Stimulated activated CD8-positive, alpha-beta memory T cell treated with anti-CD3 and anti-CD28 coated beads, Interleukin-4, amount 100 ng/mL, for 24 hours (primary cell): Measurements from ENCODE around the gene SPAG16.

Source experiments
- DNase-seq: peaks from one replicate; pipeline ENCODE4 v3.0.0-alpha.2; 2020; ENCODE audit warnings: low read depth

SPAG16 gene

GRCh38 chr2:213284105-213285090 lies at the start of gene SPAG16:
Gene SPAG16, plus strand, starts transcription at chr2:213284464.
- DNase-seq, result peak; percentile 97

- DNase-seq, result no peak
These were observed 49.6 kb upstream of the SPAG16 start for GRCh38 chr2:213234641-213235040.

GRCh38 chr2:213235741-213236140 lies 48.5 kb upstream of the SPAG16 start:
- DNase-seq, result no peak

GRCh38 chr2:213237251-213237650 lies 47.0 kb upstream of the SPAG16 start:
- DNase-seq, result no peak

GRCh38 chr2:213237787-213238186 lies 46.5 kb upstream of the SPAG16 start:
- no peak for DNase-seq

GRCh38 chr2:213238753-213239495 lies 45.3 kb upstream of the SPAG16 start:
- no peak for DNase-seq

GRCh38 chr2:213241817-213242216 lies 42.4 kb upstream of the SPAG16 start:
- DNase-seq, result no peak

GRCh38 chr2:213242653-213243052 lies 41.6 kb upstream of the SPAG16 start:
- DNase-seq, result no peak

- DNase-seq, result no peak
These were observed 40.8 kb upstream of the SPAG16 start for GRCh38 chr2:213243189-213244044.

GRCh38 chr2:213246497-213247281 lies 37.6 kb upstream of the SPAG16 start:
- DNase-seq, result peak; percentile 17

- DNase-seq, result no peak
These were observed 36.7 kb upstream of the SPAG16 start for GRCh38 chr2:213247566-213247965.

GRCh38 chr2:213248637-213249036 lies 35.6 kb upstream of the SPAG16 start:
- no peak for DNase-seq

- DNase-seq, result no peak
These were observed 34.8 kb upstream of the SPAG16 start for GRCh38 chr2:213249502-213249901.

- DNase-seq, result no peak
These were observed 32.6 kb upstream of the SPAG16 start for GRCh38 chr2:213251618-213252017.

- no peak for DNase-seq
These were observed 32.1 kb upstream of the SPAG16 start for GRCh38 chr2:213252206-213252605.

- DNase-seq, result no peak
These were observed 31.1 kb upstream of the SPAG16 start for GRCh38 chr2:213253162-213253561.

GRCh38 chr2:213259266-213259665 lies 25.0 kb upstream of the SPAG16 start:
- no peak for DNase-seq

- DNase-seq, result no peak
These were observed 23.0 kb upstream of the SPAG16 start for GRCh38 chr2:213261237-213261636.

GRCh38 chr2:213261715-213262114 lies 22.5 kb upstream of the SPAG16 start:
- DNase-seq, result no peak

GRCh38 chr2:213265679-213266078 lies 18.6 kb upstream of the SPAG16 start:
- no peak for DNase-seq

- DNase-seq, result no peak
These were observed 17.8 kb upstream of the SPAG16 start for GRCh38 chr2:213266421-213266820.
